Endothelial cell of umbilical vein (primary cell): Measurements from ENCODE around the gene SGTA.

Source experiments
- CTCF ChIP-seq, 2 donors: IDR thresholded peaks; 1 replicate in 1 of 2; 2 replicates in 1 of 2; pipeline ENCODE4 v1.5.1; 2011; ENCODE audit warnings: low read length in 2 of 2, mild to moderate bottlenecking in 2 of 2, moderate library complexity in 2 of 2, control low read depth in 1 of 2, inconsistent platforms in 1 of 2, low read depth in 1 of 2; ENCODE audit not compliant: insufficient read depth in 1 of 2; ENCODE audit errors: extremely low read depth in 1 of 2
- EZH2 ChIP-seq: IDR thresholded peaks from 2 replicates; pipeline ENCODE4 v1.6.1; 2012; ENCODE audit warnings: borderline replicate concordance, low read depth, mild to moderate bottlenecking, moderate library complexity, low read length, inconsistent platforms; ENCODE audit not compliant: severe bottlenecking
- FOS ChIP-seq: IDR thresholded peaks from 2 replicates; pipeline ENCODE4 v1.6.1; 2011; ENCODE audit warnings: mild to moderate bottlenecking, low read length, moderate library complexity, borderline replicate concordance; ENCODE audit not compliant: insufficient read depth
- JUN ChIP-seq: IDR thresholded peaks from 2 replicates; pipeline ENCODE4 v1.6.1; 2011; ENCODE audit warnings: borderline replicate concordance, low read depth; ENCODE audit not compliant: insufficient read length, insufficient read depth
- MYC ChIP-seq: IDR thresholded peaks from one replicate; pipeline ENCODE4 v1.6.1; 2011; ENCODE audit warnings: mild to moderate bottlenecking, low read depth, low read length
- POLR2A ChIP-seq: IDR thresholded peaks from 2 replicates; pipeline ENCODE4 v1.6.1; 2012; ENCODE audit warnings: low read depth, mild to moderate bottlenecking, control low read depth, low read length
- POLR2AphosphoS5 ChIP-seq: IDR thresholded peaks from 2 replicates; pipeline ENCODE4 v1.6.1; 2012; ENCODE audit warnings: low read depth, mild to moderate bottlenecking, control low read depth, low read length, moderate library complexity; ENCODE audit not compliant: insufficient read depth
- TF ChIP-seq, protein P1 (sequence below): IDR thresholded peaks from 2 replicates; pipeline ENCODE4 v1.6.1; 2011; ENCODE audit not compliant: insufficient read depth, insufficient read length

GRCh38 chr19:2798733-2799132 is 15.7 kb upstream of the SGTA start:
- no peak for TF ChIP-seq POLR2AphosphoS5
- TF ChIP-seq POLR2A = no peak
- no peak for TF ChIP-seq CTCF (IDR thresholded peaks at IDR 0.05; ENCODE audit: extremely low read depth in 1 of 2, insufficient read depth in 1 of 2, low read depth in 1 of 2, low read length in 2 of 2)
- TF ChIP-seq EZH2 = no peak
- no peak for TF ChIP-seq FOS
- TF ChIP-seq JUN = no peak
- TF ChIP-seq, protein P1, sequence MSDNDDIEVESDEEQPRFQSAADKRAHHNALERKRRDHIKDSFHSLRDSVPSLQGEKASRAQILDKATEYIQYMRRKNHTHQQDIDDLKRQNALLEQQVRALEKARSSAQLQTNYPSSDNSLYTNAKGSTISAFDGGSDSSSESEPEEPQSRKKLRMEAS = no peak
- no peak for TF ChIP-seq MYC
